ENCODE data around the gene SPATC1L.

Gene SPATC1L

GRCh38 chr21:46120301-46121285 is 63.7 kb downstream of the SPATC1L start:
- DNase-seq (ENCODE audit: low read depth, low spot score), result no peak

GRCh38 chr21:46119637-46120271 is 64.5 kb downstream of the SPATC1L start:
- DNase-seq (ENCODE audit: low read depth, low spot score), result no peak

GRCh38 chr21:46119144-46119636 is 65.1 kb downstream of the SPATC1L start:
- DNase-seq (ENCODE audit: low read depth, low spot score), result no peak

GRCh38 chr21:46118316-46119143 is 65.7 kb downstream of the SPATC1L start:
- no peak for DNase-seq (ENCODE audit: low read depth, low spot score)

GRCh38 chr21:46117586-46118315 is 66.5 kb downstream of the SPATC1L start:
- DNase-seq (ENCODE audit: low read depth, low spot score), result no peak

GRCh38 chr21:46116776-46117585 is 67.3 kb downstream of the SPATC1L start:
- no peak for DNase-seq (ENCODE audit: low read depth, low spot score)

DNA sequence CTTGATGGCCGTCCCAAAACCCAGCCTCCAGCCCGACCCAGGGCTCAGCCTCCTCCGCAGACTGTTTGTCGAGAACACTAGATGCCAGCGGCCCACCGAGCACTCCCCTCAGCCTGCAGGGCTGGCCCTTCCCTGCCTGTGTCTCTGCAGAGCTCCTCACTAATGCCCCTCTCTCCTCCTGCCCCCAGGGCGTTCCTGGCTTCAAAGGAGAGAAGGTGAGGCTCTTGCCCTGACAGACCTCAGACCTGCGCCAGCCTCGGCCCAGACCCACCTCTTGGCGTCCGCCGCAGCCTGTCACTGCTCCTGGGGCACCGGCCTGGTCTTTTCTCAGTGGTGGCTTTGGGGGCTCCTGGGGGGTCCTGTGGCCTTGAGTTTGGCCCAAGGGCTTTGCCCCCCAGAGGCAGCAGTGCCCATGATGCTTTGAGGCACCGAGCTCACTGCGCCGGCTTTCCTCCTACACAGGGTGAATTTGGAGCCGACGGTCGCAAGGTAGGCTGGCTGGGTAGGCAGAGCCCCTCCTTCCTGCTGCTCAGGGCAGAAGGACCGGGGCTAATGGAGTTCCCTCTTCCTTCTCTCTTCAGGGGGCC is 68.0 kb downstream of the SPATC1L start:
- DNase-seq (ENCODE audit: low read depth, low spot score), result no peak

DNA sequence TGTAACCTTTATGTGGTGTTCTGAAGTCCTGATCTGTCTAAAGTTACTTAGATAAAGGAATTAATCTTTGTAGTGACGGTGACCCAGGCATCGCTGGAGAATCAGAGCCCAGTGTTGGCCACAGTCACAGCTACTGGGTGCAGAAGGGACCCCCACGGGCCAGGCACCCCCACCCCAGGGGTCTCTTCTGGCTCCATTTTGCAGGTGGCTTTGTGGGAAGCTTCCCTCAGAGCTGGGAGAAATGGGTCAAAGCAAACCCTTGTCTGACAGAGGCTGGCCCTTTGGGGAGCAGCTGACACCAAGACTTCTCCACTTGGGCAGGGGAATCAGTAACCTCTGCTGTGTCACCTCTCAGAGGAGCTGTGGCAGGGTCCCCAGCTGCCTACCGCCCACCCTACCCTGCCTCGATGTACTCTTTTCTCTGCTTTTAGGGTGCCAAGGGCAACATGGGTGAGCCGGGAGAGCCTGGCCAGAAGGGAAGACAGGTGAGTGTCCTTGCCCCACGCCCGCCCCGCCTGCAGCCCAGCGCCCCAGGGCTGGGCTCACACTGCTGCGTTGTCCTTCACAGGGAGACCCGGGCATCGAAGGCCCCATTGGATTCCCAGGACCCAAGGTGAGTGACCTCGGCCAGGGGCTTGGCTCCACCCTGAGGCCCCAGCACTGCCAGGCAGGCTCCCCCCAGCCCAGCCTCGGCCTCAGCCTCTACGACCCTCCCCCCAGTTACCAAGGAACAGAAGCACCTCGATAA is 68.6 kb downstream of the SPATC1L start:
- DNase-seq (ENCODE audit: low read depth, low spot score), result no peak

GRCh38 chr21:46114963-46115362 is 69.3 kb downstream of the SPATC1L start:
- no peak for DNase-seq (ENCODE audit: low read depth, low spot score)

- DNase-seq (ENCODE audit: low read depth, low spot score), result no peak
Observed at GRCh38 chr21:46113497-46114176, 70.6 kb downstream of the SPATC1L start.

GRCh38 chr21:46112725-46113215 is 71.5 kb downstream of the SPATC1L start:
- DNase-seq (ENCODE audit: low read depth, low spot score), result no peak

DNA sequence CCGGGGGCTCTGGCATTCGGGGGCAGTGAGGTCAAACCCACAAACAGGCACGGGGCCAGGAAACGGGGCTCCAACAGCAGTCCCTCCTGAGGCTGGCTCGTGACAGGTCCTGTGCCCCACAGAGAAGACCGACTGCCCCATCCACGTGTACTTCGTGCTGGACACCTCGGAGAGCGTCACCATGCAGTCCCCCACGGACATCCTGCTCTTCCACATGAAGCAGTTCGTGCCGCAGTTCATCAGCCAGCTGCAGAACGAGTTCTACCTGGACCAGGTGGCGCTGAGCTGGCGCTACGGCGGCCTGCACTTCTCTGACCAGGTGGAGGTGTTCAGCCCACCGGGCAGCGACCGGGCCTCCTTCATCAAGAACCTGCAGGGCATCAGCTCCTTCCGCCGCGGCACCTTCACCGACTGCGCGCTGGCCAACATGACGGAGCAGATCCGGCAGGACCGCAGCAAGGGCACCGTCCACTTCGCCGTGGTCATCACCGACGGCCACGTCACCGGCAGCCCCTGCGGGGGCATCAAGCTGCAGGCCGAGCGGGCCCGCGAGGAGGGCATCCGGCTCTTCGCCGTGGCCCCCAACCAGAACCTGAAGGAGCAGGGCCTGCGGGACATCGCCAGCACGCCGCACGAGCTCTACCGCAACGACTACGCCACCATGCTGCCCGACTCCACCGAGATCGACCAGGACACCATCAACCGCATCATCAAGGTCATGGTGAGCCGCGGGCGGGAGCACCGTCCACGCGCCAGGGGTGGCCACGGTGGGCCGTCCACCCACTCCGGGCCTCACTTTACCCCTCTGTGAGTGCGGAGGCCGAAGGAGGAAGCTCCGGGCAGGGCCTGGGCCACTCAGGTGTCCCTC is 72.2 kb downstream of the SPATC1L start:
- DNase-seq (ENCODE audit: low read depth, low spot score), result no peak

DNA sequence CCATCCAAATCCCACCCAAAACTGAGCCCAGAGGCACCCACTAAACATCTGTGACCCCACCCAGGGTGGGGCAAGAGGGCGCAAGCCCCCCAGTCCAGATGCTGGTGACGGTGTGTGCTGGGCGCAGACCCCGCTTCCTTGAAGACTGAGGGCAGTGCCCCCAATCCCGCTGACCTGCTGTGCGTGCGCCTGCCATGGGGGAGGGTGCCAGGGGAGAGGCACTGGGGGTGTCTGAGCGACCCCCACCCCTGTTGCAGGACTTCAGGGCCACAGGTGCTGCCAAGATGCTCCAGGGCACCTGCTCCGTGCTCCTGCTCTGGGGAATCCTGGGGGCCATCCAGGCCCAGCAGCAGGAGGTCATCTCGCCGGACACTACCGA is 73.1 kb downstream of the SPATC1L start:
- DNase-seq (ENCODE audit: low read depth, low spot score), result no peak

Measured in smooth muscle cell of the brain vasculature (primary cell).